Neural progenitor cell (in vitro differentiated cells): ENCODE measurements around the gene GJA1. TPM values are rescaled to one million over a fixed set of nuclear protein-coding genes. Genes with fewer than 3 reads are reported as not detected.
A peak's percentile ranks its signal among the peaks of the same experiment; 100 is the strongest.
"Not testable (repeated sequence)": the region's sequence is repeated elsewhere in the genome, so short reads cannot be mapped to it uniquely, and the experiment has no call there.

Experiments
- DNase-seq: peaks from one replicate; pipeline ENCODE4 v3.0.0-alpha.2; 2016; ENCODE audit warnings: low spot score
- H2AFZ ChIP-seq: fragments of 200-600 bp; sonication (generic); replicated peaks from 2 replicates; pipeline ENCODE4 v1.6.1; 2016; ENCODE audit warnings: antibody characterized with exemption
- H3F3A ChIP-seq: fragments of 200-600 bp; sonication (generic); 2 replicates; pipeline ENCODE4 v1.6.1; 2016; ENCODE audit warnings: antibody characterized with exemption, low read depth
- H3K27ac ChIP-seq: fragments of 200-600 bp; sonication (generic); 2 replicates; pipeline ENCODE4 v1.5.1; 2016; ENCODE audit warnings: mild to moderate bottlenecking
- H3K27me3 ChIP-seq: fragments of 200-600 bp; sonication (generic); 2 replicates; pipeline ENCODE4 v1.6.1; 2016; ENCODE audit warnings: mild to moderate bottlenecking, moderate library complexity
- H3K36me3 ChIP-seq: fragments of 200-600 bp; sonication (generic); 2 replicates; pipeline ENCODE4 v1.5.1; 2016
- H3K4me1 ChIP-seq: fragments of 200-600 bp; sonication (generic); 2 replicates; pipeline ENCODE4 v1.6.1; 2016; ENCODE audit warnings: mixed run types
- H3K4me2 ChIP-seq: fragments of 200-600 bp; sonication (generic); 2 replicates; pipeline ENCODE4 v1.6.1; 2016
- H3K4me3 ChIP-seq: fragments of 200-600 bp; sonication (generic); 2 replicates; pipeline ENCODE4 v1.5.1; 2016
- H3K79me2 ChIP-seq: fragments of 200-600 bp; sonication (generic); 2 replicates; pipeline ENCODE4 v1.6.1; 2016; ENCODE audit warnings: low read depth
- H3K9ac ChIP-seq: fragments of 200-600 bp; sonication (generic); 2 replicates; pipeline ENCODE4 v1.6.1; 2016
- H3K9me3 ChIP-seq: fragments of 200-600 bp; sonication (generic); 2 replicates; pipeline ENCODE4 v1.5.1; 2016; ENCODE audit warnings: low read depth
- H4K20me1 ChIP-seq: fragments of 200-600 bp; sonication (generic); 2 replicates; pipeline ENCODE4 v1.6.1; 2016; ENCODE audit warnings: low read depth
- H3K27ac Mint-ChIP-seq: 3 replicates; pipeline ENCODE4 v1.8.0; 2021; ENCODE audit warnings: mixed read lengths
- H3K27me3 Mint-ChIP-seq: 2 replicates; pipeline ENCODE4 v1.8.0; 2022; ENCODE audit warnings: low read depth, mild to moderate bottlenecking, inconsistent platforms, moderate library complexity, mixed read lengths; ENCODE audit not compliant: insufficient read depth
- H3K36me3 Mint-ChIP-seq: 3 replicates; pipeline ENCODE4 v1.8.0; 2021; ENCODE audit warnings: mixed read lengths
- H3K4me1 Mint-ChIP-seq: 3 replicates; pipeline ENCODE4 v1.8.0; 2021; ENCODE audit warnings: mixed read lengths
- H3K4me3 Mint-ChIP-seq: 3 replicates; pipeline ENCODE4 v1.8.0; 2021; ENCODE audit warnings: mild to moderate bottlenecking, moderate library complexity, mixed read lengths
- H3K9me3 Mint-ChIP-seq: 3 replicates; pipeline ENCODE4 v1.8.0; 2020; ENCODE audit warnings: mixed read lengths
- EZH2 ChIP-seq: fragments of 200-600 bp; sonication (generic); IDR thresholded peaks from 2 replicates; pipeline ENCODE4 v1.6.1; 2017; ENCODE audit warnings: antibody characterized with exemption, mild to moderate bottlenecking, moderate library complexity
- EZH2phosphoT487 ChIP-seq: fragments of 200-600 bp; sonication (generic); IDR thresholded peaks from 2 replicates; pipeline ENCODE4 v1.6.1; 2017; ENCODE audit warnings: antibody characterized with exemption
- total RNA-seq: library from RNA; depleted of rRNA; stranded (reverse); fragments of >200 nt; gene quantifications from 2 replicates; pipeline ENCODE4 v1.2.3, GENCODE V29; 2015; ENCODE audit warnings: low replicate concordance
- TF ChIP-seq, protein P1 (sequence below): fragments of 200-600 bp; sonication (generic); IDR thresholded peaks from 2 replicates; pipeline ENCODE4 v1.5.1; 2017; ENCODE audit warnings: antibody characterized with exemption, mild to moderate bottlenecking

GJA1 gene
- total RNA-seq, 1 donor from 2014 or later = 622 TPM

DNA sequence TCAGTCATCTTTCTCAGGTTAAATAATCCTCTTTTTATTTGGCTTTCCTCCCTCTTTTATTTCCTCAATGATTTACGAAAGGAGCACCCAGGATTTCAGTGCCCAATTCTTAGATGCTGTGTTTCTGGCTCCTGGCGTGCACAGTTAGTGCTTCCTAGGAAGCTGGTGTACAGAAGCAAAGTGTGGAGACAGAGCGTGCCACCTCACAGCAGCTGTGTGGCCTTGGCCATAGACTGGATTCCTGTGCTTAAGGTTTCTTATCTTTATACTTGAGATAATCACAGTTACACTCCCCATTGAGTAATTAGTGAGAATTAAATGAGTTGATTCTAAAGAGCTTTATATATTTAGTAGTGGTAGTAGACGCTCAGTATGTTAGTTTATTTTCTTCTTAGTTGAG lies 39.7 kb upstream of the GJA1 start:
- H3K27me3 Mint-ChIP-seq = peaks cover 2% of the 10 kb centered on the region
- no peak overlapping the region for H3K27ac Mint-ChIP-seq
- Histone ChIP-seq H2AFZ (no peak overlapping the region), H3K4me3 (no peak overlapping the region), H3K9me3 (no peaks in the 10 kb centered on the region), H3K27me3 (no peaks in the 10 kb centered on the region), H3K9ac (no peak overlapping the region), H4K20me1 (no peaks in the 10 kb centered on the region), H3K79me2 (no peaks in the 10 kb centered on the region), H3K4me1 (no peaks in the 10 kb centered on the region), H3F3A (no peaks in the 10 kb centered on the region), H3K27ac (no peak overlapping the region), H3K4me2 (no peak overlapping the region), H3K36me3 (no peaks in the 10 kb centered on the region)
- DNase-seq = no peak
- no peaks in the 10 kb centered on the region for H3K4me1 Mint-ChIP-seq
- no peaks in the 10 kb centered on the region for H3K36me3 Mint-ChIP-seq
- no peak for TF ChIP-seq EZH2
- TF ChIP-seq, protein P1, sequence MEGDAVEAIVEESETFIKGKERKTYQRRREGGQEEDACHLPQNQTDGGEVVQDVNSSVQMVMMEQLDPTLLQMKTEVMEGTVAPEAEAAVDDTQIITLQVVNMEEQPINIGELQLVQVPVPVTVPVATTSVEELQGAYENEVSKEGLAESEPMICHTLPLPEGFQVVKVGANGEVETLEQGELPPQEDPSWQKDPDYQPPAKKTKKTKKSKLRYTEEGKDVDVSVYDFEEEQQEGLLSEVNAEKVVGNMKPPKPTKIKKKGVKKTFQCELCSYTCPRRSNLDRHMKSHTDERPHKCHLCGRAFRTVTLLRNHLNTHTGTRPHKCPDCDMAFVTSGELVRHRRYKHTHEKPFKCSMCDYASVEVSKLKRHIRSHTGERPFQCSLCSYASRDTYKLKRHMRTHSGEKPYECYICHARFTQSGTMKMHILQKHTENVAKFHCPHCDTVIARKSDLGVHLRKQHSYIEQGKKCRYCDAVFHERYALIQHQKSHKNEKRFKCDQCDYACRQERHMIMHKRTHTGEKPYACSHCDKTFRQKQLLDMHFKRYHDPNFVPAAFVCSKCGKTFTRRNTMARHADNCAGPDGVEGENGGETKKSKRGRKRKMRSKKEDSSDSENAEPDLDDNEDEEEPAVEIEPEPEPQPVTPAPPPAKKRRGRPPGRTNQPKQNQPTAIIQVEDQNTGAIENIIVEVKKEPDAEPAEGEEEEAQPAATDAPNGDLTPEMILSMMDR = no peak
- no peak for TF ChIP-seq EZH2phosphoT487
- no peak overlapping the region for H3K4me3 Mint-ChIP-seq
- no peaks in the 10 kb centered on the region for H3K9me3 Mint-ChIP-seq

GRCh38 chr6:121397188-121397587 lies 38.3 kb upstream of the GJA1 start:
- not testable (repeated sequence) for H3K4me1 Mint-ChIP-seq, H3K4me1 ChIP-seq, H3K36me3 ChIP-seq, H3K27ac ChIP-seq, H3K4me3 Mint-ChIP-seq, H4K20me1 ChIP-seq, H3K9ac ChIP-seq, H3K4me2 ChIP-seq, H3K27me3 ChIP-seq, H3K4me3 ChIP-seq, H3K79me2 ChIP-seq, H3K9me3 Mint-ChIP-seq, H3K9me3 ChIP-seq, H3K36me3 Mint-ChIP-seq, H2AFZ ChIP-seq, H3F3A ChIP-seq, H3K27me3 Mint-ChIP-seq, H3K27ac Mint-ChIP-seq, DNase-seq

DNA sequence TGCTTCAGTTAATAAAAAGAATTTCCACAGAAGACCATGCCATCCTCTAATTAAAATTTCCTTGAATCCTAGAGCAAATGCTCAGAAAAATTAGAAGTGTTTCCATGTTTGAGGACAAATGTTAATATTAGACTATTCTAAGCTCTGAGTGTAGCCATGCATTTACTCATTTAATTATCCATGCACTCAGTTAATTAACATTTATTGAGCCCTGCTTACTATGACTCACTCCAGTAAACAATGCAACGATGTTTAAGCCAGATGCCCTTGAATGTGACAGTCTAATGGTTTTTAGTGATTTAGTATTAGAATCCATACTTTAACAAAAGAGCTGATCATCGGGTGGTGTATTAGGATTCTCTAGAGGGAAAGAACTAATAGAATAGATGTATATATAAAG lies 37.3 kb upstream of the GJA1 start:
- Histone ChIP-seq H3K36me3 (no peaks in the 10 kb centered on the region), H3K4me2 (no peak overlapping the region), H3K4me1 (no peaks in the 10 kb centered on the region), H3K9ac (no peak overlapping the region), H3K27ac (no peak overlapping the region), H4K20me1 (no peaks in the 10 kb centered on the region), H2AFZ (no peak overlapping the region), H3K4me3 (no peak overlapping the region), H3F3A (no peaks in the 10 kb centered on the region), H3K9me3 (no peaks in the 10 kb centered on the region), H3K27me3 (no peaks in the 10 kb centered on the region), H3K79me2 (no peaks in the 10 kb centered on the region)
- TF ChIP-seq EZH2phosphoT487 (no peak), EZH2 (no peak)
- TF ChIP-seq, protein P1 = no peak
- Mint-ChIP-seq H3K27me3 (peaks cover 2% of the 10 kb centered on the region), H3K36me3 (no peaks in the 10 kb centered on the region), H3K27ac (no peak overlapping the region), H3K4me3 (no peak overlapping the region), H3K9me3 (no peaks in the 10 kb centered on the region), H3K4me1 (no peaks in the 10 kb centered on the region)
- DNase-seq = no peak

DNA sequence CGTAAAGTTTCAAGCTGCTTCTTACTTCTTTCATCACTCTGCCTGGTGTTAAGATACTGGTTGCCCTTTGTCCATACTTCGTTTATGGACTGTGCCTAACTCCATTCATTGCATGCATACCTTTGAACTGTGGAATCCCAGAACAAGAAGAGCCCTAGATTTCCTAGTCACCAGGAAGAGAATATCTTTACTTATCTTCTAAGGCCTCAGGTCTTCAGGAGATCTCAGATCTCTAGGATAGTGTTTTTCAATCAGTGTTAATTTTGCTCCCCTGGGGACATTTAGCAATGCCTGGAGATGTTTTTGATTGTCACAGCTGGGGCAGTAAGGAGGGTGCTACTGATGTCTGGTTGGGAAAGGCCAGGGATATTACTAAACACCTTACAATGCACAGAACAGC lies 35.5 kb upstream of the GJA1 start:
- Histone ChIP-seq H3K27me3 (no peaks in the 10 kb centered on the region), H2AFZ (peak overlapping the region; percentile 72), H3K36me3 (no peaks in the 10 kb centered on the region), H3K4me3 (no peak overlapping the region), H3K27ac (no peak overlapping the region), H3K79me2 (no peaks in the 10 kb centered on the region), H3F3A (no peaks in the 10 kb centered on the region), H3K4me1 (no peaks in the 10 kb centered on the region), H3K4me2 (no peak overlapping the region), H3K9ac (no peak overlapping the region), H4K20me1 (no peaks in the 10 kb centered on the region), H3K9me3 (no peaks in the 10 kb centered on the region)
- Mint-ChIP-seq H3K4me3 (no peak overlapping the region), H3K27ac (no peak overlapping the region), H3K4me1 (peaks cover 2% of the 10 kb centered on the region), H3K9me3 (no peaks in the 10 kb centered on the region), H3K27me3 (peaks cover 2% of the 10 kb centered on the region), H3K36me3 (no peaks in the 10 kb centered on the region)
- TF ChIP-seq EZH2phosphoT487 = no peak
- no peak for TF ChIP-seq EZH2
- TF ChIP-seq, protein P1 = no peak
- DNase-seq = no peak
